Hepatocyte (in vitro differentiated cells): Measurements from ENCODE around the gene EPHB1. TPM values are rescaled to one million over a fixed set of nuclear protein-coding genes. Genes with fewer than 3 reads are reported as not detected.

Experiments used
- DNase-seq: peaks from one replicate; pipeline ENCODE4 v3.0.0-alpha.2; 2016; ENCODE audit warnings: low spot score
- H2AFZ ChIP-seq: fragments of 200-600 bp; sonication (generic); 2 replicates; pipeline ENCODE4 v1.6.0; 2016; ENCODE audit warnings: antibody characterized with exemption, mild to moderate bottlenecking
- H3K27ac ChIP-seq: fragments of 200-600 bp; sonication (generic); 2 replicates; pipeline ENCODE4 v1.5.1; 2016; ENCODE audit warnings: mild to moderate bottlenecking
- H3K27me3 ChIP-seq: fragments of 200-600 bp; sonication (generic); 2 replicates; pipeline ENCODE4 v1.6.1; 2016
- H3K36me3 ChIP-seq: fragments of 200-600 bp; sonication (generic); replicated peaks from 2 replicates; pipeline ENCODE4 v1.5.1; 2016; ENCODE audit warnings: low read depth; ENCODE audit not compliant: insufficient read depth
- H3K4me1 ChIP-seq: fragments of 200-600 bp; sonication (generic); 2 replicates; pipeline ENCODE4 v1.5.1; 2016; ENCODE audit warnings: mild to moderate bottlenecking, moderate library complexity; ENCODE audit not compliant: insufficient read depth
- H3K4me2 ChIP-seq: fragments of 200-600 bp; sonication (generic); 2 replicates; pipeline ENCODE4 v1.6.0; 2016
- H3K4me3 ChIP-seq: fragments of 200-600 bp; sonication (generic); 2 replicates; pipeline ENCODE4 v1.5.1; 2016; ENCODE audit warnings: mild to moderate bottlenecking
- H3K79me2 ChIP-seq: fragments of 200-600 bp; sonication (generic); 2 replicates; pipeline ENCODE4 v1.6.0; 2017; ENCODE audit warnings: mild to moderate bottlenecking
- H3K9me2 ChIP-seq: fragments of 200-600 bp; sonication (generic); replicated peaks from 2 replicates; pipeline ENCODE4 v1.6.0; 2017; ENCODE audit warnings: mild to moderate bottlenecking; ENCODE audit not compliant: insufficient read depth
- H3K9me3 ChIP-seq: fragments of 200-600 bp; sonication (generic); 2 replicates; pipeline ENCODE4 v1.5.1; 2016; ENCODE audit warnings: low read depth, mild to moderate bottlenecking
- H4K20me1 ChIP-seq: fragments of 200-600 bp; sonication (generic); 2 replicates; pipeline ENCODE4 v1.6.0; 2016; ENCODE audit warnings: mild to moderate bottlenecking; ENCODE audit not compliant: insufficient read depth, poor library complexity, severe bottlenecking
- EZH2 ChIP-seq: fragments of 200-600 bp; sonication (generic); IDR thresholded peaks from 2 replicates; pipeline ENCODE4 v1.6.1; 2016; ENCODE audit warnings: antibody characterized with exemption, mild to moderate bottlenecking, borderline replicate concordance
- EZH2phosphoT487 ChIP-seq: fragments of 200-600 bp; sonication (generic); IDR thresholded peaks from one replicate; pipeline ENCODE4 v1.6.1; 2018; ENCODE audit warnings: antibody characterized with exemption, mild to moderate bottlenecking, low read depth, moderate library complexity; ENCODE audit not compliant: unreplicated experiment, severe bottlenecking
- WGBS: methylation state at CpG from one replicate; pipeline ENCODE4 v1.1.6; 2016; ENCODE audit warnings: low lambda C conversion rate; ENCODE audit errors: missing lambda C conversion rate; 5-methylcytosine and 5-hydroxymethylcytosine counted together
- polyA plus RNA-seq: library from polyadenylated mRNA; unstranded; fragments of >200 nt; fragmentation: Nextera tagmentation; extraction: Ambion mirVana; gene quantifications from 2 replicates; pipeline ENCODE4 v1.2.1, GENCODE V29; 2016
- total RNA-seq: library from RNA; depleted of rRNA; stranded (reverse); fragments of >200 nt; gene quantifications from 2 replicates; pipeline ENCODE4 v1.2.3, GENCODE V29; 2014
- TF ChIP-seq, protein P1 (sequence below): fragments of 200-600 bp; sonication (generic); IDR thresholded peaks from 2 replicates; pipeline ENCODE4 v1.5.1; 2016; ENCODE audit warnings: antibody characterized with exemption, mild to moderate bottlenecking; ENCODE audit not compliant: poor library complexity

EPHB1 gene
- total and polyA plus RNA-seq, 2 experiments from 2014 or later: 3.3 to 5.6 TPM

DNA sequence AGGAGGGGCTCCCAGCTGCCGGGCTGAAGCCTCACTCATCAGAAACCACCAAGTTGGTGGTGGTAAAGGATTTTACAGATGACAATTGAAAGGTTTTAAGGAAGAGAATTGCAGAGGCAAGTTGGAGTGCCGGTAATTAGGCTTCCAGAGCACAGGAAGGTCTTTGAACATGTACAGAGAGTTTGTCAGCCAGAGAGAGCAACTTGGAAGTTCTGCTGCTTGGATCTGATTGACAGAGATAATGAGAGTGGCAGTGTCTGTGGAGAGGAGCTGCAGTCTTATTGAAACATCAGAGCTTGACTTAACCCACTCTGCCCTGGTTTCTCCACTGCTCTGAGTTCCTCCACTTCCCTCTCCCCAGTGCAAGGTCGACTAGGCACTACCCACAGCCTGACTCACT lies 448.6 kb downstream of the EPHB1 start:
- H3K36me3 ChIP-seq: no peaks in the 10 kb centered on the region
- 63% methylated on average over 3 of the region's 3 CpGs for WGBS
- H3K4me2 ChIP-seq: no peak overlapping the region
- no peaks in the 10 kb centered on the region for H3K9me3 ChIP-seq
- H3K79me2 ChIP-seq: no peaks in the 10 kb centered on the region
- H3K9me2 ChIP-seq: no peaks in the 10 kb centered on the region
- H3K4me3 ChIP-seq: no peak overlapping the region
- DNase-seq: no peak
- H3K4me1 ChIP-seq: no peaks in the 10 kb centered on the region
- no peak overlapping the region for H3K27ac ChIP-seq
- TF ChIP-seq EZH2 (no peak), EZH2phosphoT487 (no peak)
- TF ChIP-seq, protein P1, sequence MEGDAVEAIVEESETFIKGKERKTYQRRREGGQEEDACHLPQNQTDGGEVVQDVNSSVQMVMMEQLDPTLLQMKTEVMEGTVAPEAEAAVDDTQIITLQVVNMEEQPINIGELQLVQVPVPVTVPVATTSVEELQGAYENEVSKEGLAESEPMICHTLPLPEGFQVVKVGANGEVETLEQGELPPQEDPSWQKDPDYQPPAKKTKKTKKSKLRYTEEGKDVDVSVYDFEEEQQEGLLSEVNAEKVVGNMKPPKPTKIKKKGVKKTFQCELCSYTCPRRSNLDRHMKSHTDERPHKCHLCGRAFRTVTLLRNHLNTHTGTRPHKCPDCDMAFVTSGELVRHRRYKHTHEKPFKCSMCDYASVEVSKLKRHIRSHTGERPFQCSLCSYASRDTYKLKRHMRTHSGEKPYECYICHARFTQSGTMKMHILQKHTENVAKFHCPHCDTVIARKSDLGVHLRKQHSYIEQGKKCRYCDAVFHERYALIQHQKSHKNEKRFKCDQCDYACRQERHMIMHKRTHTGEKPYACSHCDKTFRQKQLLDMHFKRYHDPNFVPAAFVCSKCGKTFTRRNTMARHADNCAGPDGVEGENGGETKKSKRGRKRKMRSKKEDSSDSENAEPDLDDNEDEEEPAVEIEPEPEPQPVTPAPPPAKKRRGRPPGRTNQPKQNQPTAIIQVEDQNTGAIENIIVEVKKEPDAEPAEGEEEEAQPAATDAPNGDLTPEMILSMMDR: no peak
- peaks cover 4% of the 10 kb centered on the region for H3K27me3 ChIP-seq
- H2AFZ ChIP-seq: no peak overlapping the region
- H4K20me1 ChIP-seq: no peaks in the 10 kb centered on the region

DNA sequence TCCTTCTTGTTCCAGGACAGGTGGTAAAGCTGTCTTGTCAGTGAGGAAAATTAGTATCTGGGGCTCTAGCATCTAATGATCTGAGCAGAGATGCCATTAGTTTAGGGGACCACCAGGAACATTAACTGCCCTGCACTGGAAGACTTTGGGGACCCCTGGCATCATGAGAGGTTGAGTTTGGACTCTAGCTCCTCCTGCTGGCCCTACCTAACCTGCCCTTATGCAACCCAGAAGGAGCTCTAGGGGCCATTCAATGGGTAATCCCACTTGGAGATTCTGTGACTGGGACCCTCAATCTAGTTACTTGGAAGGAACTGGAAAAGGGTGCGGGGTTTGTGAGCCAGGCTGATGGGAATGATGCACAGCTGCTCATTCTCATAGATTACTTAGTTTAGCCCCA lies 451.0 kb downstream of the EPHB1 start:
- no peaks in the 10 kb centered on the region for H4K20me1 ChIP-seq
- no peaks in the 10 kb centered on the region for H3K79me2 ChIP-seq
- TF ChIP-seq, protein P1: no peak
- TF ChIP-seq EZH2phosphoT487 (no peak), EZH2 (no peak)
- no peaks in the 10 kb centered on the region for H3K27me3 ChIP-seq
- no peak overlapping the region for H3K27ac ChIP-seq
- no peak for DNase-seq
- no peaks in the 10 kb centered on the region for H3K36me3 ChIP-seq
- H3K4me1 ChIP-seq: no peaks in the 10 kb centered on the region
- no peak overlapping the region for H2AFZ ChIP-seq
- WGBS: 93% methylated on average over 1 of the region's 1 CpG
- no peak overlapping the region for H3K4me3 ChIP-seq
- H3K9me3 ChIP-seq: no peaks in the 10 kb centered on the region
- no peak overlapping the region for H3K4me2 ChIP-seq
- H3K9me2 ChIP-seq: no peaks in the 10 kb centered on the region

DNA sequence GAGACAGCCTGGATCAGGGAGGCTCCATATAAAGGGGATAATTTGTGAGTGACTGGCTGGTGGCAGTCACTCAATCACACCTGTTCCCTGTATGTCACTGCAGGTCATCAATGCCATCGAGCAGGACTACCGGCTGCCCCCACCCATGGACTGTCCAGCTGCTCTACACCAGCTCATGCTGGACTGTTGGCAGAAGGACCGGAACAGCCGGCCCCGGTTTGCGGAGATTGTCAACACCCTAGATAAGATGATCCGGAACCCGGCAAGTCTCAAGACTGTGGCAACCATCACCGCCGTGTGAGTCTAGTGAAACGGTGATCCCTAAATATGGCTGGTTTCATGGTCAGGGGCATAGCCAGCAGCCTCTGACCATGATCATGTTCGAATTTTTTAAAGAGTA lies 453.2 kb downstream of the EPHB1 start:
- Histone ChIP-seq H3K4me1 (no peaks in the 10 kb centered on the region), H3K79me2 (no peaks in the 10 kb centered on the region), H3K9me3 (no peaks in the 10 kb centered on the region), H2AFZ (no peak overlapping the region), H3K4me2 (no peak overlapping the region), H3K9me2 (no peaks in the 10 kb centered on the region), H3K4me3 (no peak overlapping the region), H3K27me3 (no peaks in the 10 kb centered on the region), H4K20me1 (no peaks in the 10 kb centered on the region), H3K36me3 (no peaks in the 10 kb centered on the region), H3K27ac (no peak overlapping the region)
- WGBS: 88% methylated on average over 12 of the region's 12 CpGs
- TF ChIP-seq EZH2 (no peak), EZH2phosphoT487 (no peak)
- TF ChIP-seq, protein P1: no peak
- DNase-seq: no peak

DNA sequence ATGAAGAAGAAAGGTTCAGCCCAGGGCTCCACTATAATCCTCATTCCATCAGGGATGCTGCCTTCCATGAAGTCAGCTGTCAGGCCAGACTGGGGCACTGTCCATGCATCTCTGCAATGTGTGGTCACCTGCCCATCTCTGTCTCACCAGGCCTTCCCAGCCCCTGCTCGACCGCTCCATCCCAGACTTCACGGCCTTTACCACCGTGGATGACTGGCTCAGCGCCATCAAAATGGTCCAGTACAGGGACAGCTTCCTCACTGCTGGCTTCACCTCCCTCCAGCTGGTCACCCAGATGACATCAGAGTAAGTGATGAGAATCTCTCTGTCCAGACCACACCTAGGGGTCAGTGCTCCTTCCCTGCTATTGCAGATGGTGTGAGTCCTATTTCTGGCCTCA lies 454.1 kb downstream of the EPHB1 start:
- Histone ChIP-seq H4K20me1 (no peaks in the 10 kb centered on the region), H3K4me3 (no peak overlapping the region), H3K79me2 (no peaks in the 10 kb centered on the region), H2AFZ (no peak overlapping the region), H3K9me2 (no peaks in the 10 kb centered on the region), H3K9me3 (no peaks in the 10 kb centered on the region), H3K27ac (no peak overlapping the region), H3K27me3 (no peaks in the 10 kb centered on the region), H3K36me3 (no peaks in the 10 kb centered on the region), H3K4me2 (no peak overlapping the region), H3K4me1 (no peaks in the 10 kb centered on the region)
- no peak for DNase-seq
- 98% methylated on average over 5 of the region's 5 CpGs for WGBS
- no peak for TF ChIP-seq EZH2phosphoT487
- TF ChIP-seq EZH2: no peak
- TF ChIP-seq, protein P1: no peak
